ENCODE results near the gene KCNG2. TPM values are rescaled to one million over a fixed set of nuclear protein-coding genes. Genes with fewer than 3 reads are reported as not detected.

The KCNG2 gene
- total RNA-seq, 1 donor from 2014 or later = not detected

- DNase-seq (ENCODE audit: low spot score) = no peak
Measured at GRCh38 chr18:79769698-79770500, 27.8 kb upstream of the KCNG2 start.

- DNase-seq (ENCODE audit: low spot score) = no peak
Measured at GRCh38 chr18:79770501-79770815, 27.3 kb upstream of the KCNG2 start.

GRCh38 chr18:79770826-79771225 is 26.9 kb upstream of the KCNG2 start:
- DNase-seq (ENCODE audit: low spot score) = no peak

GRCh38 chr18:79771446-79772107 is 26.2 kb upstream of the KCNG2 start:
- no peak for DNase-seq (ENCODE audit: low spot score)

GRCh38 chr18:79772108-79772864 is 25.5 kb upstream of the KCNG2 start:
- DNase-seq (ENCODE audit: low spot score) = no peak

GRCh38 chr18:79772865-79773696 is 24.7 kb upstream of the KCNG2 start:
- DNase-seq (ENCODE audit: low spot score) = no peak

GRCh38 chr18:79774111-79774510 is 23.6 kb upstream of the KCNG2 start:
- DNase-seq (ENCODE audit: low spot score) = no peak

GRCh38 chr18:79775441-79776221 is 22.1 kb upstream of the KCNG2 start:
- no peak for DNase-seq (ENCODE audit: low spot score)

- no peak for DNase-seq (ENCODE audit: low spot score)
Measured at GRCh38 chr18:79776674-79777073, 21.1 kb upstream of the KCNG2 start.

GRCh38 chr18:79778291-79778791 is 19.4 kb upstream of the KCNG2 start:
- no peak for DNase-seq (ENCODE audit: low spot score)

GRCh38 chr18:79779021-79779699 is 18.6 kb upstream of the KCNG2 start:
- no peak for DNase-seq (ENCODE audit: low spot score)

- no peak for DNase-seq (ENCODE audit: low spot score)
Measured at GRCh38 chr18:79779700-79780190, 18.0 kb upstream of the KCNG2 start.

- DNase-seq (ENCODE audit: low spot score) = no peak
Measured at GRCh38 chr18:79780547-79780946, 17.2 kb upstream of the KCNG2 start.

- no peak for DNase-seq (ENCODE audit: low spot score)
Measured at GRCh38 chr18:79781331-79781941, 16.3 kb upstream of the KCNG2 start.

- DNase-seq (ENCODE audit: low spot score) = no peak
Measured at GRCh38 chr18:79782566-79783308, 15.0 kb upstream of the KCNG2 start.

- no peak for DNase-seq (ENCODE audit: low spot score)
Measured at GRCh38 chr18:79784071-79784913, 13.4 kb upstream of the KCNG2 start.

- DNase-seq (ENCODE audit: low spot score) = no peak
Measured at GRCh38 chr18:79784965-79785770, 12.6 kb upstream of the KCNG2 start.
